Measurements from ENCODE around the gene SNX17. TPM values are rescaled to one million over a fixed set of nuclear protein-coding genes. Genes with fewer than 3 reads are reported as not detected.

Gene SNX17
- total RNA-seq, 2 donors from 2014 or later, result 56.4 to 82.1 TPM

DNA sequence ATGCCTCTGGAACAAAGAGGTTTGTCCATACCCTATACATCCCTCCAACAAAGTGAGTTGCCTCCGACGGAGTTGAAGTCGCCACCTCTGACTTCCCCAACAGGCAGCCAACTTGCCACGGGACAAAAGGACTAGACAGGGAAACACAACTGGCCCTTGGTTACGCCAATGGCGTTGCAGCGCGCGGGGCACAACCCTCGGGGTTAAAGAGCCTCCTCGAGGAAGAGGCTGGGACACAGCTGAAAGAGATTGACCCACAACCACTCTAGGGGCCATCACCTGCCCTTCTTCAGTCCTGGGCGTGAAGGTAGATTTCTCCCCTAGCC lies 14.4 kb upstream of the SNX17 start:
- Mint-ChIP-seq H3K9me3 (no peaks in the 10 kb centered on the region), H3K27ac (peak overlapping the region; percentile 97 to 99), H3K36me3 (peaks cover 27 to 28% of the 10 kb centered on the region in 2 donors)
- ATAC-seq (peak; percentile 51 to 58), DNase-seq (ENCODE audit: low spot score in 2 of 2) (peak; percentile 64 to 72)

DNA sequence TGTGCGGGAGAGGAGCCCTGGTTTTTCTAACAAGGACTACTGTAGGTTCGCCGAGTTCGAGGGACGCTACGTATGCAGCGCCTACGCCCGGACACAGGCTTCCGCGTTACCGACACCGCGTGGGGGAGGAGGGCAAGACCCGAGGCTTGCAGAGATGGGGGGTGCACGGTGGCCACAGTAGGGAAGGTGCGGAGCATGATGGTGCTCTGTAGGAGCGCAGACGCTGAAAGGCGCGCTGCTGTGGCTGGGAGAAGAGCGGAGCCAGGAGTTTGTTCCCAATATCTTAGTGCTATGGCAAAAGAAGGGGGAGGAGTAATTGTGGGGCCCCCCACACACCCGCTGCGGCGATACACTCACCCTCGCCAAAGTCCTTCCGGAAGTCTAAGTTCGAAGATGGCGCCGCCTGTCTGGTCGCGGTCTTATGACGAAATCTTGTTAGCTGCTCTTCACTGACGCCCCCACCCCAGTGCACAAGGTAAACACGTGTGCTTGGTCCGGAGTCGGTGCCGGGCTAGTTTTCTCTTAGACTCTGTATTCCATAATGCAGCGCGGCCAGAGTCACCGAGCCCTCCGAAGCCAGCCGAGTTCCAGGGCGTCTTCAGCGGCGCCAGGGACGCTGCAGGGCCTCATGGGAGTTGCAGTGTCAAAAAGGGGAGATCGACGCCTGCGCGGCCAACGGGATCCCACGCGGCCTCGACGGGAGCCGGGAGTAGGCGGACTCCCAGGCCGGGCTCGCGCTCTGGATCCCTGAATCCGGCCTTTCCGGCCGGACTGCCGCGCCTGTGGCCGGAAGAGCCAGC lies 13.8 kb upstream of the SNX17 start, which contains the start of gene GTF3C2:
Gene GTF3C2 (minus strand): TSS at position 383 of the 800 bp plus-strand sequence. CDS start 13,210 bp downstream, outside the sequence.
- H3K9me3 Mint-ChIP-seq, result no peaks in the 10 kb centered on the region
- peak; percentile 83 to 85 for ATAC-seq
- peaks cover 27 to 28% of the 10 kb centered on the region in 2 donors for H3K36me3 Mint-ChIP-seq
- peak within 1 kb of the TSS; percentile 97 to 99 for H3K27ac Mint-ChIP-seq
- peak; percentile 85 to 91 for DNase-seq (ENCODE audit: low spot score in 2 of 2)

DNA sequence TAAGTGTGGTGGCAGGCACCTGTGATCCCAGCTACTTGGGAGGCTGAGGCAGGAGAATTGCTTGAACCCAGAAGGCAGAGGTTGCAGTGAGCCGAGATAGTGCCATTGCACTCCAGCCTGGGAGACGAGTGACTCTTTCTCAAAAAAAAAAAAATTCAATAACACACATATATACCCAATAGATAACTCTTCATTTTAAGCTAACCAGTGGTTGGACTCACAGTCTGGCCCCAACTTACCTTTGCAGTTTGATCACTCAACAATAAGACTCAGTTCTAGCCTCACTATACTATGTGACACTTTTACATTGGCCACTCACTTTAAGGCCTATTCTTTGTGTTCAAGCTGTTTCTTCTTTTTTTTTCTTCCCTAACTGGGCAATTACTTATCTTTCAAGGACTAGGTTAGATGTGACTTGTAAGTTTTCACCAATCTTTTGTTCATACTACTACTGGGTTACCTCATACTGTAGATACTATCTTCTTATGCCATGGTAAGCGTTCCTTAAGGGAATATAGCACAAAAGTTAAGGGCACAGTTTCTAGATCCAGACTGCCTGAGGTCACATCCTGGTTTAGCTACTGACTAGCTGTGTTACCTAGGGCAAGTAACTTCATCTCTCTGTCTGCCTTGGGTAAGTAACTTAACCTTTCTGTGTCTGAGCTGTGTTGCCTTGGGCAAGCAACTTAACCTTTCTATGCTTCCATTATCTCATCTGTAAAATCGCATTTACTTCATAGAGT lies 7.6 kb upstream of the SNX17 start:
- peak overlapping the region in 1 of 2 donors; percentile 65 for H3K27ac Mint-ChIP-seq
- no peak for DNase-seq (ENCODE audit: low spot score in 2 of 2)
- no peak for ATAC-seq
- H3K36me3 Mint-ChIP-seq, result peaks cover 8 to 10% of the 10 kb centered on the region in 2 donors
- no peaks in the 10 kb centered on the region for H3K9me3 Mint-ChIP-seq

DNA sequence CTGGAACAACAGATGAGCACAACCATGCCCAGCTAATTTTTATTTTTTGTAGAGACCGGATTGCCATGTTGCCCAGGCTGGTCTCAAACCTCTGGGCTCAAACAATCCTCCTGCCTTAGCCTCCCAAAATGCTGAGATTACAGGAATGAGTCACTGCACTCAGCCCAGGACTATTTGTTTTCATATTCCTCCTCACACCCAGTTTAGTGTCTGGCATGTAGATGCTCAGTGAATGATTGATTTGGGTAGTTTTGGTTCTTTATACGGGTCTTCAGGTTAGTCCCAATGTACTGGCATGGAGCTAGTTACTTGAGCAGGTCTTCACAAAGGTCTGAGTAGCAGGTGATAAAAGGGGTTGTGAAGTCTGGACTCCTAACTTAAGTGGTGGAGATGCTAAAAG lies 6.5 kb upstream of the SNX17 start:
- peaks cover 0 to 4% of the 10 kb centered on the region in 2 donors for H3K36me3 Mint-ChIP-seq
- no peaks in the 10 kb centered on the region for H3K9me3 Mint-ChIP-seq
- peak overlapping the region; percentile 10 to 12 for H3K27ac Mint-ChIP-seq
- ATAC-seq, result peak; percentile 33 to 56
- no peak for DNase-seq (ENCODE audit: low spot score in 2 of 2)

DNA sequence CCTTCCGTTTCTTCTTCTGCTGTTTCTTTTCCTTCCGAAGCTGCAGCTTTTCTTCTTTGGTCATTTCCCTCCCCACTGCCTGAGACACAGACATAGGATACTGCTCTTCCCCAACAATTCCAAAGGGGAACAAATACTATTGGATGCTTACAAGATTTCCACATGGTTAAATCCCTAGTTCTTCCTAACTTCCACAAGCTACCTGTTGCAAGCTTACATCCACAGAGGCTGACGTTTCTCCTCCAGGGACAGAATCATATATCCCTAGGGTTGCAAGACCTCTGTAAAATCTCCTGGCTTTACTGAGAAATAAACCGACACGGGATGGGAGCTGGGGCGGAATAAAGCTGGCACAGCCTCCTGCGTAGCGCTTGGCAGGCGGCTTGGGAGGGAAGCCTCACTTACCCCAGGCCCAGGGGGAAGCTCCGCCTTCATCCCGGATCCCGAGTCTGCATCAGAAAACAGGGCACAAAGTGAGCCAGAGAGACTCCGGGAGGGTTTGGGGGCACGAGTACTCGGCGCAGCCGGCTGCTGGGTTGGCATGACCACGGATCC lies 868 bp upstream of the SNX17 start:
- DNase-seq (ENCODE audit: low spot score in 2 of 2) (no peak), ATAC-seq (no peak)
- Mint-ChIP-seq H3K27ac (peak overlapping the region; percentile 87 to 95), H3K36me3 (peaks cover 34 to 36% of the 10 kb centered on the region in 2 donors), H3K9me3 (no peaks in the 10 kb centered on the region)

DNA sequence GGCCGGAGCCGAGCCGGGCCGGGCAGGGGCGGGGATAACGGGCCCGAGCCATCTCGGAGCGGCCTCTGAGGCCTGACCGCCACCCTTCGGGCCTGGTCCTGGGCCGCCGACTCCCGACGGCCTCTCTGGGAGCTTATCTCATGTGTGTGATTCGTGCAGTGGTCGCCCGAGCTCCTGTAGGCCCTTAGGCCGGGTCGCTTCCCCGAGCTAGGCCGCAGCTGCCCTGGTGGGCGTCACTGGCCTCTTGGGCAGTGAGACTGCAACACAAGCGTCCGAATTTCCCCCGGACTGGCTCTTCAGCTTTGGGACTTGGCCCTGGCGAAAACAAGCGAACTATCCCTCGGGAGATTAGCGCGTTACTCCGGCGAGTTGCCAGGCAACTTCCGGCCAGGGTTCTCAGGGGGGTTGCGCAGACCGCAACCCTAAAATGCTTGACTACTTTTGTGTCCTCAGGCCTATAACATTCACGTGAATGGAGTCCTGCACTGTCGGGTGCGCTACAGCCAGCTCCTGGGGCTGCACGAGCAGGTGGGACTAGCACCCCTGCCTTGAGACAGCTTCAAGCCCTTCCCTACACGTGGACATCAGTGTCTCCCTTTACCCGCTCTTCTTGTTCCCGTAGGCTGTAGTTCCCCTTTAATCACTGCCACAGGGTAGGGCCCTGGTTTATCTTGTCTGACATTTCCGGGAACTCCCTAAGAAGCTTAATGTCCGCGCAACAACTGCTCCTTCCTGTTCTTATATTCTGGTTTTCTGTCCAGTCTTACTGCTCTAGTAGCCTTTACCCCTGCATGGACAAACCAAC lies 602 bp downstream of the SNX17 start:
- DNase-seq (ENCODE audit: low spot score in 2 of 2), result peak in 1 of 2 donors; percentile 25
- Mint-ChIP-seq H3K36me3 (peaks cover 40 to 41% of the 10 kb centered on the region in 2 donors), H3K9me3 (no peaks in the 10 kb centered on the region), H3K27ac (peak overlapping the region; percentile 95 to 97)
- ATAC-seq, result peak; percentile 18 to 21

DNA sequence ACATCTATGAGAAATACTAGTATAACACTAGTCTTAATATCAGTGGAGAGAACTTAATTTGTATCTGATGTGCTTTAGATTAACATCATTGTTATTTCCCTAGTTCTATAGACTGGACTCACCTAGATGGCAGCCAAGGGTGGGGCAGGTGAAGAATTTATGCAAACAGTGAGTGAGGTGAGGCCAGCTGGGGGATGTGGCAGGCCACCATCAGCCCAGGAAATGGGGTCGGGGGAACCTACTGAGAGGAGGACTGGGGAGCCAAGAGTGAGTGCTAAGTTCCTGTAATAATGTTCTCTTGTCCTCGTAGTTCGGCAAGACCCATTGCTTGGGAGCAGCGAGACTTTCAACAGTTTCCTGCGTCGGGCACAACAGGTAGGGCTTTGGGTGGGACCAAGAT lies 2.5 kb downstream of the SNX17 start:
- Mint-ChIP-seq H3K9me3 (no peaks in the 10 kb centered on the region), H3K27ac (peak overlapping the region; percentile 45 to 95), H3K36me3 (peaks cover 40 to 47% of the 10 kb centered on the region in 2 donors)
- no peak for DNase-seq (ENCODE audit: low spot score in 2 of 2)
- no peak for ATAC-seq

DNA sequence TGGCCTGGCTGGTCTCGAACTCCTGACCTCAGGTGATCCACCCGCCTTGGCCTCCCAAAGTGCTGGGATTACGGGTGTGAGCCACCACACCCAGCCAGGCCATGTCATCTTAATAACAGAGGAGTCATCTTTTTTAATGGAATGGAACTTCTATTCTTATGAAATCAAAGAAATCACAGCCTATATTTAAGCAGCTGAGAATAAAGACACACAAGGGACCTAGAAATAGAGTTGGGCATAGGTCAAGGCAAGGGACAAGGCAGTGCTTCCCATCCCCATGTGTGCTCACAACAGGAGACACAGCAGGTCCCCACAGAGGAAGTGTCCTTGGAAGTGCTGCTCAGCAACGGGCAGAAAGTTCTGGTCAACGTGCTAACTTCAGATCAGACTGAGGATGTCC lies 3.2 kb downstream of the SNX17 start:
- DNase-seq (ENCODE audit: low spot score in 2 of 2) (no peak), ATAC-seq (no peak)
- Mint-ChIP-seq H3K27ac (peak overlapping the region in 1 of 2 donors; percentile 58), H3K9me3 (no peaks in the 10 kb centered on the region), H3K36me3 (peaks cover 40 to 45% of the 10 kb centered on the region in 2 donors)

DNA sequence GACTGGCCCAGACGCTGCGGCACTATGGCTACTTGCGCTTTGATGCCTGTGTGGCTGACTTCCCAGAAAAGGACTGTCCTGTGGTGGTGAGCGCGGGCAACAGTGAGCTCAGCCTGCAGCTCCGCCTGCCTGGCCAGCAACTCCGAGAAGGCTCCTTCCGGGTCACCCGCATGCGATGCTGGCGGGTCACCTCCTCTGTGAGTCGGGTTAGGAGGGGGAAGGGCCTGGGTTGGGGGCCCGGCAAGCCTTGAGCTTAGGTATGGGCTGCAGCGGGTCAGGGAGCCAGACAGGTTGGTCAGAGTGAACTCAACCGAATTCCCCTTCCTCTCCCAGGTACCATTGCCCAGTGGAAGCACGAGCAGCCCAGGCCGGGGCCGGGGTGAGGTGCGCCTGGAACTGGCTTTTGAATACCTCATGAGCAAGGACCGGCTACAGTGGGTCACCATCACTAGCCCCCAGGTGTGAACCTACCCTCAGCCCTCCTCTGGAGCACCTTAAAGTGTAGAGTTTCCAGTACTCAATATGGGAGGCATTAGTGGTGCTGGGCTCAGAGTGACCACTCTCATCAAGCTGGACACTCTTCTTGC lies 5.2 kb downstream of the SNX17 start:
- peaks cover 30% of the 10 kb centered on the region in 2 donors for H3K36me3 Mint-ChIP-seq
- H3K27ac Mint-ChIP-seq, result peak overlapping the region in 1 of 2 donors; percentile 77
- no peak for DNase-seq (ENCODE audit: low spot score in 2 of 2)
- H3K9me3 Mint-ChIP-seq, result no peaks in the 10 kb centered on the region
- no peak for ATAC-seq

DNA sequence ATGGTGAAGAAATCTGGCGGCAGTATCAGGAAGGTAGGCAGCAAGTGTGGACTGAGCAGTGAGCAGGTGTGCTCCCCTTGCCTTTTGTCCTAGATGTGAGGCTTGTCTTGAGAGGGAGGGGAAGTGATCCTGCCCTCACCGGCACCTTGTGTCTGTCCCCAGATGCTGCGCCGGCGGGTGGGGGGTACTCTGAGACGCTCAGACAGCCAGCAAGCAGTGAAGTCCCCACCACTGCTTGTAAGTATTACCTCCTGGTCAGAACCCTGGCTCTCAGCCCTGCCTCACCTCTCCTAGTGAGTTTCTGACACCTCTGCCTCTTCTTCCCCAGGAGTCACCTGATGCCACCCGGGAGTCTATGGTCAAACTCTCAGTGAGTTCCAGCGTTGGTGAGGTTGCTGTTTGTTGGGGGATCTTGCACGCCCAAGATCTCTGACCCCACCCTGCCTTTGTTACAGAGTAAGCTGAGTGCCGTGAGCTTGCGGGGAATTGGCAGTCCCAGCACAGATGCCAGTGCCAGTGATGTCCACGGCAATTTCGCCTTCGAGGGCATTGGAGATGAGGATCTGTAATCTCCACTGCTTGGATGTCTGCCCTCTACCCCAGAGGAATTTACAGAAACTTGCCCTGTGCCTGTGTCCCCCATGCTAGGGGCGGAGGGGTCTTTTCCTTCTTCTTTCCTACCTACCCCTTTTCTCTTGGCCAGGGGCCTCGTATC lies 5.9 kb downstream of the SNX17 start:
- H3K36me3 Mint-ChIP-seq, result peaks cover 31 to 32% of the 10 kb centered on the region in 2 donors
- H3K27ac Mint-ChIP-seq, result peak overlapping the region in 1 of 2 donors; percentile 98

DNA sequence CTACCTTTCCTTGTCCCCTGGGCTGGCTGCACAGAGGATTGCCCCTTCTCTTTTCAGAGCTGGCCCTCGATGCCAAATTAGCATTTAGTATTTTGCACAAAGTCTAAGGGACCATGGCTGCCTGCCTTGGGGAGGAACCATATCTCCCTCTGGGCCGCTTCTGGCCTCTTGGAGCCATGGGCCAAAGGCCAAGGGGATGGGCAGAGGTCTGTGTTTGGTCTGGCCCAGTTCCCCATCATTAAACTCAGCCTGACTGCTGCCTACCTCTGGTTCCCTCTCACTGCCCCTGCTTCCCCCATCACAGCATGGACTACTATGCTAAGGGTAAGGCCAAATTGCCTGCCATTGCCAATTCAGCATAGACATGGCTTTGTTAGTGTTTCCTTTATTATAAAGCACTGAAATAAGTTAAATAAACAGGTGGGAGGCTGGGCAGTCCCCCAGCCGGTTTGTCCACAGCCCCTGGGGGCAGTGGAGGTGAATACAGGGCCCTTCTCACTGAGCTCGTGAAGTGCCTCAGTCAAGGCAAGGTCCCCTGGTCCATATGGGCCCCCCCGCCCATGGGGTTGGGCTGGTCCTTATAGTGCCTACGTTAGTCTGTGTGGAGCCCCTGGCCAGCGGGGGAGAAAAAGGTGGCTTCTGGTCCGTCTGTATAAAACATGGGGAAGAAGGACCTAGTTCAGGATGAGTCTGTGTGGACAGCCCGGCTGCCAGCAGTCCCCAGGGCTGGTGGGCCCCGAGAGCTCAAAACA lies 6.6 kb downstream of the SNX17 start:
- H3K9me3 Mint-ChIP-seq, result no peaks in the 10 kb centered on the region
- H3K36me3 Mint-ChIP-seq, result peaks cover 31 to 33% of the 10 kb centered on the region in 2 donors
- peak overlapping the region; percentile 65 to 98 for H3K27ac Mint-ChIP-seq
- ATAC-seq, result no peak
- DNase-seq (ENCODE audit: low spot score in 2 of 2), result no peak

More for the DNA sequence above, 5.9 kb downstream of the SNX17 start:
- DNase-seq (ENCODE audit: low spot score in 2 of 2) (no peak), ATAC-seq (no peak)
- H3K9me3 Mint-ChIP-seq, result no peaks in the 10 kb centered on the region

DNA sequence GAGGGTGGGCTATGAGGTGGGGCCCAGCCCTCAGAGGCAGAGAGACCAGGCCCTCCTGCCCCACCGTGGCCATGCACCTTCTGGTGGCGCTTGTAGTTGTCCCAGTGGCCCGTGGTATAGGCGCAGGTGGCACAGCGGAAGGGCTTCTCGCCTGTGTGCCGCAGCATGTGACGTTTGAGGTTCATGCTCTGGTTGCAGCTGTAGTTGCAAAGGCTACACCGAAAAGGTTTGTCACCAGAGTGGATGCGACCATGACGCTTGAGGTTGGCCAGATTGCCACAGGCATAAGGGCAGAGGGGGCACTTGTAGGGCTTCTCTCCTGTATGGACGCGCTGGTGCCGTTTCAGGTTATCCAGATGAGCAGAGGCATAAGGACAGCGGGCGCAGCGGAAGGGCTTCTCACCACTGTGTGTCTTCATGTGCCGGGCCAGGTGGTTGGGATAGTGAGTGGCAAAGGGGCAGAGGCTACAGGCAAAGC lies 7.2 kb downstream of the SNX17 start:
- no peak for DNase-seq (ENCODE audit: low spot score in 2 of 2)
- no peak for ATAC-seq
- Mint-ChIP-seq H3K9me3 (no peaks in the 10 kb centered on the region), H3K36me3 (peaks cover 30 to 32% of the 10 kb centered on the region in 2 donors), H3K27ac (peak overlapping the region; percentile 82 to 98)

DNA sequence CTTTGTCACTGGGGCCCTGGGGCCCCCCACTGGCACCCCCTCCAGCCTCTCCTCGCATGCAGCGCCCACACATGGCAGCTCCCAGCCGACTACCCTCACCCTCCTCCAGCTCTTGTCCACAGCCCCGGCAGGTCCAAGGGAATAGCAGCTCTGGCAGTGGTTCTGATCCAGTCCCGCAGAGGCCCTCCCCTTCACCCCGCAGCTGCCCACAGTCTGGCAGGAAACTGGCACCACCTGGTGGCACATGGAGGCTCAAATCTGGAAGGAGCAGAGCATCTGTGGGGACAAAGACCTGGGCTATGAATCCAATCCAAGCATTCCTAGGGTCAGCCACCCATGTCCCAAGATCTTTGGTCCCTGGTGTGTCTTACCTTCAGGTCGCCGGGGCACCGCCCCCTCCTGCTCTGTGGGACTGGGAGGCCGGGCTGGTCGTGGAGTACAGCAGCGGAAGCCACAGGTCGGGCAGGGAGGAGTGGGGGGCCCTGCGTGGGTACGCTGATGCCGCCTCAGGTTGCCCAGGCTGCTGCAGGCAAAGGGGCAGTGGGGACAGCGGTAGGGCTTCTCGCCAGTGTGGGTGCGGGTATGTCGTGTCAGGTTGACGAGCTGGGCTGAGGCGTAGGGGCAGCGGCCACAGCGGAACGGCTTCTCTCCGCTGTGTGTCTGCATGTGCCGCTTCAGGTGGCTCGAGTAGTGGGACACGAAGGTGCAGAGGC lies 7.8 kb downstream of the SNX17 start:
- H3K36me3 Mint-ChIP-seq, result peaks cover 24 to 28% of the 10 kb centered on the region in 2 donors
- ATAC-seq, result no peak
- H3K9me3 Mint-ChIP-seq, result no peaks in the 10 kb centered on the region
- no peak for DNase-seq (ENCODE audit: low spot score in 2 of 2)
- peak overlapping the region in 1 of 2 donors; percentile 98 for H3K27ac Mint-ChIP-seq

DNA sequence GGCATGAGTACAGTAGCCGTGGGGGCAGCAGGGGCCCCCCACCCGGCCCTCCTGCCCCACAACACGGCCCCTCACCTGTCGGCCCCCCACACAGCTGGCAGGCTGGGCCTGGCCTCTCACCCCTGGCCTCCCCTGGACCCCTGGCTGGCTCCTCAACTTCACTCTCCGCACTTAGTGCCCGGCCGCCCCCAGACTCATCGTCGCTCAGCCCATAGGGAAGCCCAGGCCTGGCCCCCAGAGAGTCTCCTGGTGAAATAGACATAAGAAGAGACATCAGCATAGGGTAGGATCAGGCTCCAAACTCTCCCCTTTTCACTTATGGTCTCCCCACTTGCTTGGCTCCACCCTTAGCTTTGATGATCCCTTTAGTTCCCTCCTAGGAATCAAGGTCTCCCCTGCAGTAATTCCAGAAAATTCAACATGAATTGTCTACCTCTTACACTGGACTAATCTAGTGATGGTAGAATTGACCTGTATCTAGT lies 8.4 kb downstream of the SNX17 start:
- DNase-seq (ENCODE audit: low spot score in 2 of 2) (no peak), ATAC-seq (no peak)
- Mint-ChIP-seq H3K36me3 (peaks cover 26 to 29% of the 10 kb centered on the region in 2 donors), H3K9me3 (no peaks in the 10 kb centered on the region), H3K27ac (peak overlapping the region; percentile 86 to 98)

Measured in activated naive CD4-positive, alpha-beta T cell treated with anti-CD3 and anti-CD28 coated beads, Interleukin-2, amount 50 U/mL, for 72 hours (primary cell).